ENCODE measurements around the gene ASB13. TPM values are rescaled to one million over a fixed set of nuclear protein-coding genes. Genes with fewer than 3 reads are reported as not detected.

ASB13 gene
- polyA plus RNA-seq, 1 of the 3 experiments (the other 2 are of a cell fraction) = 9.2 TPM

DNA sequence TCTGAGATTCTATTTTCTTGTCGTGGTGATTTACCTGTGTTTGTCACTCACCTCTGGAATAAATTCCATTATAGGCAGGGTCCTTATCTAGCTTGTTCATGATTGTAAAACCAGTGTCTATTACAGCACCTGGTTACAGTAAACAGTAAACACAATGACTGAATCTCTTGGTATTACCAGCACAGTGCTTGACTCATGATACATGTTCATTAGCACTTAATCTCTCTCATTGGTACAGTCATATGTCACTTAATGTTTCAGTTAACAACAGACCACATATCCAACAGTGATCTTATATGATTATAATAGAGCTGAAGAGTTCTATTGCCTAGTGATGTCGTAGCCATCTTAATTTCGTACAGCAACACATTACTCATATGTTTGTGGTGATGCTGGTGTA lies 16.7 kb upstream of the ASB13 start:
- Histone ChIP-seq H3K9ac (no peak overlapping the region), H4K20me1 (ENCODE audit: insufficient read depth) (peaks cover 23% of the 10 kb centered on the region), H3K9me2 (no peaks in the 10 kb centered on the region), H3K4me1 (ENCODE audit: control insufficient read depth in 1 of 2, insufficient read depth in 2 of 2, low read depth in 1 of 2, low read length in 1 of 2) (peaks cover 8 to 9% of the 10 kb centered on the region in 2 experiments), H3K79me2 (ENCODE audit: insufficient read depth) (peaks cover 34% of the 10 kb centered on the region), H2AFZ (ENCODE audit: low read depth) (no peak overlapping the region), H3K4me2 (no peak overlapping the region), H3K9me3 (no peaks in the 10 kb centered on the region), H3K27ac (ENCODE audit: low read depth in 2 of 2, low read length in 1 of 2) (no peak overlapping the region), H3K36me3 (replicated peaks in 1 of 2; ENCODE audit: control insufficient read depth in 1 of 2, insufficient read depth in 2 of 2, low read length in 1 of 2) (peaks cover 0 to 10% of the 10 kb centered on the region in 2 experiments), H3F3A (replicated peaks; ENCODE audit: insufficient read depth) (peaks cover 8% of the 10 kb centered on the region), H3K27me3 (ENCODE audit: insufficient read depth) (no peaks in the 10 kb centered on the region), H3K4me3 (ENCODE audit: low read depth in 2 of 2, low read length in 1 of 2) (no peak overlapping the region)
- DNase-seq = no peak
- TF ChIP-seq USF1 (IDR thresholded peaks at IDR 0.05; ENCODE audit: borderline replicate concordance, low read depth) = no peak
- no peak for TF ChIP-seq SIN3A (IDR thresholded peaks at IDR 0.05; ENCODE audit: borderline replicate concordance, low read depth, low read length)
- no peak for TF ChIP-seq TCF12 (IDR thresholded peaks at IDR 0.05)
- TF ChIP-seq, protein P1, sequence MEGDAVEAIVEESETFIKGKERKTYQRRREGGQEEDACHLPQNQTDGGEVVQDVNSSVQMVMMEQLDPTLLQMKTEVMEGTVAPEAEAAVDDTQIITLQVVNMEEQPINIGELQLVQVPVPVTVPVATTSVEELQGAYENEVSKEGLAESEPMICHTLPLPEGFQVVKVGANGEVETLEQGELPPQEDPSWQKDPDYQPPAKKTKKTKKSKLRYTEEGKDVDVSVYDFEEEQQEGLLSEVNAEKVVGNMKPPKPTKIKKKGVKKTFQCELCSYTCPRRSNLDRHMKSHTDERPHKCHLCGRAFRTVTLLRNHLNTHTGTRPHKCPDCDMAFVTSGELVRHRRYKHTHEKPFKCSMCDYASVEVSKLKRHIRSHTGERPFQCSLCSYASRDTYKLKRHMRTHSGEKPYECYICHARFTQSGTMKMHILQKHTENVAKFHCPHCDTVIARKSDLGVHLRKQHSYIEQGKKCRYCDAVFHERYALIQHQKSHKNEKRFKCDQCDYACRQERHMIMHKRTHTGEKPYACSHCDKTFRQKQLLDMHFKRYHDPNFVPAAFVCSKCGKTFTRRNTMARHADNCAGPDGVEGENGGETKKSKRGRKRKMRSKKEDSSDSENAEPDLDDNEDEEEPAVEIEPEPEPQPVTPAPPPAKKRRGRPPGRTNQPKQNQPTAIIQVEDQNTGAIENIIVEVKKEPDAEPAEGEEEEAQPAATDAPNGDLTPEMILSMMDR (IDR thresholded peaks at IDR 0.05) = no peak
- no peak for TF ChIP-seq NFIC (IDR thresholded peaks at IDR 0.05; ENCODE audit: borderline replicate concordance)
- no peak for TF ChIP-seq RCOR1 (IDR thresholded peaks at IDR 0.05; ENCODE audit: low read length)
- no peak for TF ChIP-seq FOXJ3 (CRISPR knock-in tag; IDR thresholded peaks at IDR 0.05)
- no peak for TF ChIP-seq FOXM1 (IDR thresholded peaks at IDR 0.05; ENCODE audit: low read depth)
- POLR2A ChIA-PET = no interaction called here
- CTCF ChIA-PET = interaction anchor here (1.2 to 1.6 kb wide), 3 partner anchors 10 to 241 kb away, joined by 3 to 5 read pairs (median 3); no protein-coding TSS in a partner anchor
- 86% methylated on average over 3 of the region's 3 CpGs for WGBS (ENCODE audit: low lambda C conversion rate)

DNA sequence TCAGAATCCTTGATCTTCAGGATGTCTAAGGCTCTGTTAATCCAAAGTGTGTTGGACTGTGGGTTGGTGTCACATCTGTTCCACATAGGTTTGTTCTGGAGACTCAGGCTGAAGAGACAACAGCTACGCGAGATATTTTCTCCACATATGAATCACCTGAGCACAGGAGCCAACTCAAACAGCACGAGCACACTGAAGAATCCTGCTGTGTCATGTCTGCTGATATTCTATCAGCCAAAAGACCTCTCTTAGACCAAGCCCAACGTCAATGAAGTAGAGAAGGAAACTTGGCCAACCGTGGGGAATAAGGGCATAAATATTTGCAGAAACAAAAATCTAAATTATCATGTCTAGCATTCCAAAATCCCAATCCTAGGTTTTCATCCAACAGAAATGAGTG lies 15.5 kb upstream of the ASB13 start:
- no peak for DNase-seq
- peaks cover 23% of the 10 kb centered on the region for H3K79me2 ChIP-seq (ENCODE audit: insufficient read depth)
- no peak overlapping the region for H3K4me3 ChIP-seq (ENCODE audit: low read depth in 2 of 2, low read length in 1 of 2)
- ChIA-PET POLR2A (no interaction called here), CTCF (interaction anchor here (1.6 kb wide), 1 partner anchor 52 kb away, joined by 3 read pairs; no protein-coding TSS in a partner anchor)
- H3F3A ChIP-seq (replicated peaks; ENCODE audit: insufficient read depth) = peaks cover 8% of the 10 kb centered on the region
- H3K27ac ChIP-seq (ENCODE audit: low read depth in 2 of 2, low read length in 1 of 2) = no peak overlapping the region
- TF ChIP-seq RCOR1 (IDR thresholded peaks at IDR 0.05; ENCODE audit: low read length) = no peak
- no peak for TF ChIP-seq GATA2 (CRISPR knock-in tag; IDR thresholded peaks at IDR 0.05)
- TF ChIP-seq, protein P2, sequence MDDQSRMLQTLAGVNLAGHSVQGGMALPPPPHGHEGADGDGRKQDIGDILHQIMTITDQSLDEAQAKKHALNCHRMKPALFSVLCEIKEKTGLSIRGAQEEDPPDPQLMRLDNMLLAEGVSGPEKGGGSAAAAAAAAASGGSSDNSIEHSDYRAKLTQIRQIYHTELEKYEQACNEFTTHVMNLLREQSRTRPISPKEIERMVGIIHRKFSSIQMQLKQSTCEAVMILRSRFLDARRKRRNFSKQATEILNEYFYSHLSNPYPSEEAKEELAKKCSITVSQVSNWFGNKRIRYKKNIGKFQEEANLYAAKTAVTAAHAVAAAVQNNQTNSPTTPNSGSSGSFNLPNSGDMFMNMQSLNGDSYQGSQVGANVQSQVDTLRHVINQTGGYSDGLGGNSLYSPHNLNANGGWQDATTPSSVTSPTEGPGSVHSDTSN (IDR thresholded peaks at IDR 0.05) = no peak
- TF ChIP-seq, protein P3, sequence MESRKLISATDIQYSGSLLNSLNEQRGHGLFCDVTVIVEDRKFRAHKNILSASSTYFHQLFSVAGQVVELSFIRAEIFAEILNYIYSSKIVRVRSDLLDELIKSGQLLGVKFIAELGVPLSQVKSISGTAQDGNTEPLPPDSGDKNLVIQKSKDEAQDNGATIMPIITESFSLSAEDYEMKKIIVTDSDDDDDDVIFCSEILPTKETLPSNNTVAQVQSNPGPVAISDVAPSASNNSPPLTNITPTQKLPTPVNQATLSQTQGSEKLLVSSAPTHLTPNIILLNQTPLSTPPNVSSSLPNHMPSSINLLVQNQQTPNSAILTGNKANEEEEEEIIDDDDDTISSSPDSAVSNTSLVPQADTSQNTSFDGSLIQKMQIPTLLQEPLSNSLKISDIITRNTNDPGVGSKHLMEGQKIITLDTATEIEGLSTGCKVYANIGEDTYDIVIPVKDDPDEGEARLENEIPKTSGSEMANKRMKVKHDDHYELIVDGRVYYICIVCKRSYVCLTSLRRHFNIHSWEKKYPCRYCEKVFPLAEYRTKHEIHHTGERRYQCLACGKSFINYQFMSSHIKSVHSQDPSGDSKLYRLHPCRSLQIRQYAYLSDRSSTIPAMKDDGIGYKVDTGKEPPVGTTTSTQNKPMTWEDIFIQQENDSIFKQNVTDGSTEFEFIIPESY (IDR thresholded peaks at IDR 0.05; ENCODE audit: borderline replicate concordance, low read depth) = no peak
- no peak for TF ChIP-seq FOXJ3 (CRISPR knock-in tag; IDR thresholded peaks at IDR 0.05)
- no peak for TF ChIP-seq RAD21 (IDR thresholded peaks at IDR 0.05; ENCODE audit: low read length)
- no peak overlapping the region for H3K9ac ChIP-seq
- WGBS (ENCODE audit: low lambda C conversion rate) = 79% methylated on average over 5 of the region's 5 CpGs
- no peak overlapping the region for H2AFZ ChIP-seq (ENCODE audit: low read depth)
- no peaks in the 10 kb centered on the region for H3K9me3 ChIP-seq
- H3K4me2 ChIP-seq = no peak overlapping the region
- peaks cover 8 to 9% of the 10 kb centered on the region in 2 experiments for H3K4me1 ChIP-seq (ENCODE audit: control insufficient read depth in 1 of 2, insufficient read depth in 2 of 2, low read depth in 1 of 2, low read length in 1 of 2)
- H3K36me3 ChIP-seq (replicated peaks in 1 of 2; ENCODE audit: control insufficient read depth in 1 of 2, insufficient read depth in 2 of 2, low read length in 1 of 2) = peaks cover 0 to 3% of the 10 kb centered on the region in 2 experiments
- no peaks in the 10 kb centered on the region for H3K27me3 ChIP-seq (ENCODE audit: insufficient read depth)
- no peaks in the 10 kb centered on the region for H3K9me2 ChIP-seq
- peaks cover 13% of the 10 kb centered on the region for H4K20me1 ChIP-seq (ENCODE audit: insufficient read depth)
